ENCODE data around the gene ARMH1.

DNA sequence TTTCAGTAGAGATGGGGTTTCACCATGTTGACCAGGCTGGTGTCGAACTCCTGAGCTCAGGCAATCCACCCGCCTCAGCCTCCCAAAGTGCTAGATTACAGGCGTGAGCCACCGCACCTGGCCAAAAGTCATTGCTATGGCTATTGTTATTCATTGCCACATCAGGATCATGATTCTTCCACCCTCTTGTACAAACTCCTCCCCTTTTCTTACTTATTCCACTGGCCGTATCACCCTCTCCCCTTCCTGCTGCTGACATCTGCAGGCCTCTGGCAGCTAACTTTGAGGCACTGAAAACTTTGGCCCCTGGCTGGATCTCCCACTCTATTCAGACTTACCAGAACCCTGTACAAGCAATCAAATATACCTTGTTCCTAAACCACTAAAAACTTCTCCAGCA is 11.1 kb upstream of the ARMH1 start:
- TF ChIP-seq, protein P1, sequence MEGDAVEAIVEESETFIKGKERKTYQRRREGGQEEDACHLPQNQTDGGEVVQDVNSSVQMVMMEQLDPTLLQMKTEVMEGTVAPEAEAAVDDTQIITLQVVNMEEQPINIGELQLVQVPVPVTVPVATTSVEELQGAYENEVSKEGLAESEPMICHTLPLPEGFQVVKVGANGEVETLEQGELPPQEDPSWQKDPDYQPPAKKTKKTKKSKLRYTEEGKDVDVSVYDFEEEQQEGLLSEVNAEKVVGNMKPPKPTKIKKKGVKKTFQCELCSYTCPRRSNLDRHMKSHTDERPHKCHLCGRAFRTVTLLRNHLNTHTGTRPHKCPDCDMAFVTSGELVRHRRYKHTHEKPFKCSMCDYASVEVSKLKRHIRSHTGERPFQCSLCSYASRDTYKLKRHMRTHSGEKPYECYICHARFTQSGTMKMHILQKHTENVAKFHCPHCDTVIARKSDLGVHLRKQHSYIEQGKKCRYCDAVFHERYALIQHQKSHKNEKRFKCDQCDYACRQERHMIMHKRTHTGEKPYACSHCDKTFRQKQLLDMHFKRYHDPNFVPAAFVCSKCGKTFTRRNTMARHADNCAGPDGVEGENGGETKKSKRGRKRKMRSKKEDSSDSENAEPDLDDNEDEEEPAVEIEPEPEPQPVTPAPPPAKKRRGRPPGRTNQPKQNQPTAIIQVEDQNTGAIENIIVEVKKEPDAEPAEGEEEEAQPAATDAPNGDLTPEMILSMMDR (conservative IDR thresholded peaks at IDR 0.05 in 1 of 2, IDR thresholded peaks at IDR 0.05 in 1 of 2; ENCODE audit: extremely low read depth in 1 of 2, insufficient read depth in 1 of 2, low read depth in 1 of 2, low read length in 2 of 2) = no peak
- no peak for TF ChIP-seq EZH2 (IDR thresholded peaks at IDR 0.05; ENCODE audit: borderline replicate concordance, low read length)
